GM19452 (cell line): ENCODE measurements around the gene COX7B2.

ENCODE experiments used
- ATAC-seq: cut with Tn5 transposase; IDR thresholded peaks from one replicate; pipeline ENCODE4 v1.9.1; 2021; ENCODE audit not compliant: unreplicated experiment

COX7B2 gene, protein sequence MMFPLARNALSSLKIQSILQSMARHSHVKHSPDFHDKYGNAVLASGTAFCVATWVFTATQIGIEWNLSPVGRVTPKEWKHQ

DNA sequence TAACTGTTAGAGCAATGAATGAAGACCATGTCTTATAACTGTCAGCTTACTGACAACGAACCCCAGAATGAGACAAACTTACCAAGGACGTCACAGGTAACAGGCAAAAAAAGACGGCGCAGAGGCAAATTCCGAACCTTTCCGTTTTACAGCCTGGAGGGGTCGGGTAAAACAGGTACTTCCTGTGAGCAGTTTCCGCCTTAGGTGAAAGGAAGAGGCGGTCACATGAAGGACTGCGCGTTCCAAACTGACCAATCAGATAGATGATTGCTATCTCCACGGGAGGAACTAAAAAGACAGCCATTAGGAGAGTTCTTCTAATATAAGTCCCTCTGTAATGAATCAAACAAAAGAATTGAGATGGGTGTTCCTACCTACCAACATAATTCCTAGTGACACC lies at the start of gene COX7B2:
Gene COX7B2, minus strand, starts transcription at position 168 of the 400 bp plus-strand sequence. CDS start 174,053 bp downstream, outside the sequence.
- no peak for ATAC-seq

DNA sequence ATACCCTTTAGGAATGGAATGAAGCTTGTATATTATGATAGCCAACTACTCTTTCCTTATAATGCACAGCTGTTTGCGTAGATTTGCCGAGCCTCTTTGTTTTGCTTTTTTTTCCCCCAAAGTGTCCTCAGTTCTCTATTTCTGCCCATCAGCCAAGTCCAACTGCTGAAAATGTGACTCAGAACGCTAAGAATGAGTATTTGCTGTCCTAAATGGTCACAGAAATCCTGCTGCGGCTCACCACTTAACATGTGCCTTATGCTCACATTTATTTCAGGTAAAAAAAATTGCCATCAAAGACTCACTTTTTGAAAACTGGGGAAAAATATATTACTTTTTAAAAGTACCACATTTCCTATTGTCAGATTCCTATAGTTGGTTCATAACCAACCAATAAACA lies 47.4 kb upstream of the COX7B2 start:
- ATAC-seq: no peak

DNA sequence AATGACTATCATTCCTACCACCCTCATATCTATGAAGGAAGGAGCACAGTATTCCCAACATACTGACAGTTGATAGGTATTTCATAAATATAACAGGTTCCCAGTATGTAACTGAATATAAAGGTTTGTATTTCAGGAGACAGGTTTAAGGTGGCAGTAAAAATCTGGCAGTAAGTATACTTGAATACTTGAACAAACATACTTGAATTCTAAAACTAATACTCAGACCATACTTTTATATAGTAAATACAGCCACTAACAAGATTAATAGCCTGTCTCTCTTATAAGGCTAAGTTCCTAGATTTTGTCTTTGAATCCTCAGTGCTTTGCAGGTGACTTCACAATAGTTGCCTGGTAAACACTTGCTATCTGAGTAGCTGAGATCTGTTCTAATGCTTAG lies 46.6 kb upstream of the COX7B2 start:
- ATAC-seq: no peak

DNA sequence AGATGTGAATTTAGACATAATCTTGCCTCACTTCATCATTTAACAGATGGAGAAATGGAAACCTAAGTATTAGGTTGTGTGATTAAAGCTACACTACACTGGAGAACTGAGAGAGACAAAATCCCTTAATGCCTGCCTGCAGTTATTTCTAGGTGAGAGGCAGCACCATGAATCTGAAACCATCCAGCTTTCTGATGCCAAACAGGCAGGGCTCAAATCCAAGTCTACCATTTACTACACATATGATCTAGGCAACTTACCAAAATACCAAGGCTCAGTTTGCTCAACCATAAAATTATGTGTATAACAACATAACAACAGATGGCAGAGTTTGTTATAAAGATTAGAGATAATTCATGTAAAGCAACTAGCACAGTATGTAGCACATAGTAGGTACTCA lies 45.6 kb upstream of the COX7B2 start:
- no peak for ATAC-seq

DNA sequence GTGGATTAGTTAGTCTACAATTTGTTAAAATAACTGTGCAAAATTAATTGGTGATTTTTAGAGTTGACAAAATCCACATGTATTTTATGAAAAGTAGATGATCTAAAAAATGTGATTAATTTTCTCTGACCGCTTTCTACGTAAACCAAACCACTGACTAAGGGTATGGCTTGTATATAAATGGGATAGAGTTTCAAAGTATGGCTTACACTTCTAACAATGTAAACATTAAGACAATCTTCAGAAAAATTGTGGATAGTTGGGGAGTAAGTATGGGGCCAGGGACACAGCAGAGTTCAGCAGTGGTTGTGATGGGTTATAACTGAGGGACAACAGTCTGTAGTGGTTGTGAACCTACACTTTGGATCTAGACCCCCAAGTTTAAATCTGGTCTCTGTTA lies 44.5 kb upstream of the COX7B2 start:
- ATAC-seq: no peak

DNA sequence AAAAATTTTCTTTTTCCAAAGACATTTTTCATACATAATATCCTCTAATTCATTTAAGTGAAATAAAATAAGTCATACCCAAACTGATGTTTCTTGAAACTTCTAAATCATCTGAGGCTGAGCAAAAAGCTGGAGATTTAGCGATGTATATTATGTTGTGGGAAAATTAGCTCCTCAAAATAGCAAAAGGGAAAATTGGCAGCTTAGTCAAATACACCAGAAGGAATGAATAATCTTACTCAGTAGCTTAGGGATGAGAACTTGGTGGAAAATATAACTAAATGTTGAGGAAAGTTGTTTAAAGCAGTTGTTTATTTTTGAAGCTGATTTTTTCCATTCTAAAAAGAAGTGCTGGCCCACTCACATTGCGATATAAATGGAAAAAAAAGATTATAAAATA lies 43.4 kb upstream of the COX7B2 start:
- no peak for ATAC-seq

DNA sequence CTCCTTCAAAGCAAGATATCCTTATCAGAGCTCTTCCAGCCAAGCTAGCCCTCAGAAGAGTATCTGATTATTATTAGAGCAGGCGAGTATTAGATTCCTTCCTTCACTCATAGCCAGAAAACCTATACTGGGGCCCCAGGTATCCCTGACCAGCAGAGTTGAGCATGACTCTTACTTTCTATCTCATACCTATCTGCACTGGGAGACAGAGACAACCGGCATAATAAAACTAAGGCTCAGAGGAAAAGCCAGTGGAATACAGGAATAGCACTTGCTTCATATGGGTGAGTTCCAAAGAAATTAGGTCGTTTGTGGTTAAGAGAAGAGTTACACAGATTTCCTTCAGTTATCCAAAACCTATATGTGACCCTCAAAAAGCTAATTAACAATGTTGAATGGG lies 41.8 kb upstream of the COX7B2 start:
- ATAC-seq: no peak

DNA sequence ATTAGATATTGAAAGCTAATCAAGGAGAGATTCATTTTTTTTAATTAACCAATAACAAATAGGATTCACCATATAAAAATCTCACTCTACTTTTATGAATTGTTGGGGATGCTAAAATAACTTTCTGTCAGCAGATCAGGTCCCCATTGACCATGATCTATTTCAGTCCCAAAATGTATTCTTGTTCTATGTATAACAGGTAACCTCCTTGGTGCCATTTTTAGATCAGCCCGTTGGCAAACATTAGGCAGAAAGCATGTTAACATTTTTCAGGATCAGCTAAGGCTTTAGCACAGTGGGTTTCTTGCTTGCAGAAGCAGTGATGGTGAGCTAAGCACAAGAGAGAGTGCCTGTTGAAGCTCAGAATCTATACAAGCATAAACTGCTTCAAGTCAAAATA lies 40.8 kb upstream of the COX7B2 start:
- no peak for ATAC-seq

DNA sequence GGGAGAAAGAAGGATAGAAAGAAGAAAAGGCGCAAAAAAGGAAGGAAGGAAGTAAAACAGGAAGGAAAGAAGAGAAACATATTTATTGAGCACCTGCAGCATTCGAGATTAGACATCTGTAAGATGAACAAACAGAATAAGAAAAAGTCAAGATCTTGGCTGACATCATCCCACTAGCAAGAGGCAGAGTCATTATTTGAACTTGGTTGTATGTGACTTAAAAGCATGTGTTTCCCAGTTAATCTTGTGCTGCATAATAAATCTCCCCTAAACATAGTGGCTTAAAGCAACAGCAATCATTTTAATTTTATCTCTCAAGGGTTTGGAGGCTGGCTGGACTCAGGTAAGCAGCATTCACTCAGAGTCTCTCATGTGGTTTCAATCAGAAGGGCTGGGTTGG lies 38.5 kb upstream of the COX7B2 start:
- ATAC-seq: no peak

DNA sequence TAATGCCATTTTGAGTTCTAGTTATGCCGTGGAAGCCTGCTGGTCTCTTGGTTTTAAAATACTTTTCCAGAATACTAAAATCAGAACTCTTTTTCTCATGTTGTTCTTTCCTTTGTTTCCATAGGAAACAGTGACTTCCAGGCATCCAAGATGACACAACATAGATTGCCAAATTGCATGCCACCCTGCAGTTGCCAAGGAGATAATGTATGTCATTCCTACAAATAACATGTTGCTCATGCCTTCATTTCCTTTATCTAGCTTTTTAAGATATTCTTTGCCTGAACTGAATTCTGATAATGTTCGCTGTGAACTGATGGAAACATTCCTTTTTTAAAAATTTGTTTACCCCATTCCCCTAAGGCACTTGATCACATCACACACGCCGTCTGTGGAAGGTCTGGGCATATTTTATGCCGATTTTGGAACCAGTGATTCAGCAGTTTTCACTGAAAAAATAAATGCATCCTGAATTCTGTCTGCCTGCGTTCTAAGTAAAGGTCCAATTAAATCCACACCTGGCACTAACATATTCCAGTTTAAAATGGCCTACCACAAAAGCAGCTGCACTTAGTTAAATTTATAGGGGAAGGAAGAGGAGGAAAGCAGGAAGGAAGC lies 38.0 kb upstream of the COX7B2 start:
- ATAC-seq: no peak

DNA sequence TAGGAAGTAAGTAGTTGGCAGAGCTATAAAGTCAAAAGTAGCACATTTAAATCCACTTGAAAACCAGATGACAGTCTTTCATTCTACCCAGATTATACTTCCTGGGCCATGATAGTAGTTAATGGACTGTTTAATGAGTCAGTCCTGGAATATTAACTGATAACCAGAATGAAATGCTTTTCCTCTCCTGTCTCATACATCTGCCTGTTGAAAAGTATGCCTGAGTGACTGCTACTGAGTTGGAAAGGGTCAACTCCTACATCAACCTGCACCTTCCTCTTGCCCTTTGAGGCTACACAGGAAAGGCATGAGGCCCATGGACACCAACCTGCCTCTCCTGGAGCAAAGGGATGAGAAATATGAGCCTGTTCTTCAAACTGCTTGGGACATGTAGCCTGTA lies 36.0 kb upstream of the COX7B2 start:
- no peak for ATAC-seq

DNA sequence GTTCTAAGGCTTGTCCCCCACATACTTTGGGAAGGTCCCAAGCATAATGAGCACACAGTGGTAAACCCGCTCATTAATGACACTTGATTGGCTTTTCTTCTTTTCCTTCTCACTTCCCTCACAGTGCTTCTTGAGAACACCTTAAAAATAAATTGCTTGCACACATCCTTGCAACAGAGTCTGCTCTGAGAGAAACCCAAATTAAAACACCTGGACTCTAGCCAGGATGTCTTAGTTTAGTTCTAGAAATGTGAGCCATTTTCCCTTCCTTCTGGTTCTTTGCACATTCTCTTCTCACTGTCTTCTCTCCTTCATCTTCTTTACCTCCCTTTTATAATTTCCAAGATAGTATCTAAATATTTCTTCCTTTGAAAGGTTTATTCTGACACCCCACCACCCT lies 35.3 kb upstream of the COX7B2 start:
- no peak for ATAC-seq

DNA sequence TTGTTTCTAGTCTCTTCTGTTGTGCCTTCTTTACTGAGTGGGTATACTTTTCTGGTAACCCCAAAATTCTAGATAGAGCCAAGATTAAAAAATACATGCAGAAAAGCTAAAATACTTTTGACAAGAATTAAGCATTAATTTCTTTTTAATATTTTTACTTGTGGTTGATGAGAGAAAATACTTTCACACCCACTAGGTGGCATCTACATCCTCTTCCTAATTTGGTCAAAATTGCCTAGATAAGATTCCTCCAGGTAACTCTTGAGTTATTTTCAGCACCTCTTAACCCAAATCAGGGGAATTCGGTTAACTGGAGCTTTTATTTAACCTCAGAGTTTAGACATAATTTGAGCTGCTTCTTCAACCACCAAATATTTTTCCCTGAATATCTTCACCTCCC lies 28.4 kb upstream of the COX7B2 start:
- ATAC-seq: no peak

DNA sequence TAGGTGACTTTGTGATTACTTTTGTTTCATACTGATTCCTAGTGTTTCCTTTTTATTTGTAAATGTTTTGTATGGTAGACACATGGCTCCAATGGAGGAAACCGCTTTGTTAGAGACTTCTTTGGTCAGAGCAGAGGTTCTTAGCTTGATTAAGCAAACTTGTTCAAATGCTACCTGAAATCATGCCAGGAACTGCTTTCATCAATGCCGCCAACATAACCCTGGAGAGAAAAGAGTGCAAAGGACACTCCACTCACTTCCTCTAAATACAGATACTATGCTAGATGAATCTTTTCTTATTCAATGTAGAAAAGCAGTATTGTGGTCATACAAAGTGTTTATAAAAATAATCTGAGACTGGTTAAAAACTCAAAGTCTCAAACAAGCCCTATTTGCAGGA lies 25.7 kb upstream of the COX7B2 start:
- no peak for ATAC-seq

DNA sequence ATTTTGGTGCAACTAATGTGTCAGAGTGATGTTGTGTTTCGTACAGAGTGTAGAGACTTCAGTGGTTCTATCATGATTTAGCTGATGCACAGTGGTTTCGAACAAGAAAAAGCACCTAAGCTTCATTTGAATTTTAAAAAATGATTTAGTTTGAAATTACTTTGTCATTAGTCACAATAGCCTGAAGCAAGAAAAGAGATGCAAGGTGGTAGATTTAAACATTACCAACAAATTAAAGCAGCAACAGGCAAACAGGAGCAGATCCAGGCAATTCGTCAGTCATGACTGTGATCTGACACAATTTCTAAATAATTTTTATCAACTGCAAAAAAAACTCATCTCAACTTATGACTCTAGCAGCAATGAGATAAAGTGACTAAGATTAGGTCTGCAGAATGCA lies 24.6 kb upstream of the COX7B2 start:
- ATAC-seq: no peak

DNA sequence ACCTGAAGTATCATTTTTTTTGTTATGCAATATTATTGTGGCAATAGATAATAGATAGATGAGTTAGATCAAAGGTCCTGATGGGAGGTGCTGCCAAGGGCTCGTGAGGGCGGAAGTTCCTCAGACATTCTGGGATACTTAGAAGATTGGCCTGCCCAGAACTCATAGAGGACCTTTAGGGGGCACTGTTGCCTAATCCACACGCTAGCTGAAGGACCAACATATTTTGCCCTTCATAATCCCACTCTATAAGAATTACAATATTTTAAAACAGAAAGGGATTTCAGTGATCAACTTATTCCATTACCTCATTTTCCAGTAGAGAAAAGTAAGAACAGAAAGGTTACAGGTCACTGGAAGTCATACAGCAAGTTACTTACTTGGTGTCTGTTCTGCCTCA lies 22.9 kb upstream of the COX7B2 start:
- ATAC-seq: peak; percentile 77

DNA sequence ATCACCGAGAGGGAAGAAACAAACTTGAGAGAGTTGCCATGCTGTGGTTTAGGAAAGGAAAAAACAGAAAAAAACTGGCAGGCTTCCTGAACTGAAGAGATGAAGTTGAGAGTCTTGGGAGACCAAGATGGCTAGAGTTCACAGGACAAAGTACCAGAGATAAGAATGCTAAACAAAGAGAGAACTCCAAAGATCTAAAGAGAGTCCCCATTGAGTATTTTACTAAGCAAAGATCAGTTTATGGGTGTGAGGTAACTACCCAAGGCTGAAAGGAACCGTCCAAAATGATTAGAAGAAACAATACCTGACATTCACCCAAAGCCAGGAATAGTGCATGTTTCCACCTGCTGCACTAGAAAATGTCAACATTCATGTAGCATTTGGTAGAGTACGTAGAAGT lies 21.8 kb upstream of the COX7B2 start:
- no peak for ATAC-seq

DNA sequence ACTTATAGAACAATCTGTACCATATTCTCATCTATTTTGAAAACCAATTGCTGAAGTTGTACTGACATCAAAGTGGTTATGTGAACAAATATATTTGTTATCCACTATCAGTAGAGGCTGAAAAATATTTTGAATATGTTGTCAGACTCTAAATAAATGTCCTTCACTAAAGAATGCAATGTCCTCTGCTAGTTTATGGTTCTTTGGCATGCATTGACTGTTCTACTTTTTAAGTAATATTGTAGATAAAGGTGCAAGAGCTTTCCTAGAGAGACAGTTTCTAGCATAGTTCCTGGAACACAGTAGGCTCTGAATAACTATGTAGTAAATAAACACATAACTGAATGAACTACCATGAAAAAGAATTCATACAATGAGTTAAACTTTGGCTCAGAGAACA lies 18.2 kb upstream of the COX7B2 start:
- no peak for ATAC-seq

DNA sequence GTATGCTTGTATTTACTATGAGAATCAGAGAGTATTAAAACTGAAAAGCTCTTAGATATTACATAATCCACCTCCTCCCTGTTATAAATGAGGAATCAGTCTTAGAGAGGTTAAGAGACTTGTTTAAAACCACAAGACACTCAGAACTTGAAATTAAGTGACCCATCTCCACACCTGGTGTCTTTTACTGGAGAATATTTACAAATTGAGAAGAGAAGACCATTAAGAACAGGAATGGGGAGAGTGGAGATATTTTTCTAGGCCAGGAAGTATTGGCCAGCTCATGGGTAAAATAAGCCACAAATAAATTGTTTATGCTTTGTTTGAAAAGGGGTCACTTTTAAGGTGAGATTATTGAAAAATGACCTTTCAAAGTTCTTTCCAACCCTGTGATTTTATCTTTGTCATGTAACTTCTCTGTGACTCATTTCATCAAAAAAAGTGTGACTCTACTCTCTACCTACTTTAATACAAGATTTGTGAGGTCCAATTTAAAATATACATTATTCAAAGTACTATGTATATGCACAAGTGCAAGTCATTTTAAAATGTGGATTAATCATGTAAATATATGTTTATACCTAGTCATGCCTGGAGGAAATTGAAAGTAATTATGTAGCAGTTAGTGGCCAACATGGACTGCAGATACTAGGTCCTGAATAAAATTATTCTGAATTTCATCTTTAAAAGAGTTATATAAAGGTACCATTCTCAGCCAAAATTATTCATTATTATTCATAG lies 15.9 kb upstream of the COX7B2 start:
- no peak for ATAC-seq

DNA sequence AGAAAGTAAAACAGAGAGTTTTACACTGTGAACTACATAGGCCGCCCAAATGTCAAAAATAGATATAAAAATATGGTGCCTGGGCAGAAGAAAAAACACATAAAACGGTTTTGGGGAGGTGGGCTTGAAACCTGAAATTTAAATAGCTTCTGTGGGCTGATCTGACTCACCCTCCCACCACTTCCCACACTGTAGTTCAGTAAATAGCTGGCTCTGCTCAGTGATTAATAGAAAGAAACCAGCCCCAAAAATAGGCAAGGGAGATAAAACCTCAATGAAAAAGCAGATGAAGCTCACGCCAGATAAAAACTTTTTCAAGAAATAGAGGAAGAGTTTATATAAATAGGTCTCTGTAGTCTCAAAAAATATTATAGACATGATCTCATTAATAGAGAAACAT lies 13.2 kb upstream of the COX7B2 start:
- no peak for ATAC-seq

DNA sequence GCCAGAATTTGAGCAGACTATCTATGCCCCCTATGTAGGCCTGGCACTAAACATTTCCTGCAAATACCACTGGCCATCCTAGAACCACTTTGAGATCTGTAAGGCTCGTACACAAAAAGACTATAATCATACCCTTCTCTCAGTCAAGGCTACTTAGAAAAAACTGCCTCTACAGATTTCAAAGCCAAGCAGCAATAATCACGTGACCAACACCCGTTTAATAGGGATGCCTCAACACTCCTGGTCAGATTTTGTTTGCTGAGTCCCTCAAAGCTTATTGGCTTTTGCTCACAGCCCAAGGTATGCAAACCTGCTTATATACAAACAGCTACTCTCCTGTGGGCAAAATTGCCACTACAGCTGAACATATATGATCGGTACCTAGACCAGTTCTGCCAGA lies 897 bp downstream of the COX7B2 start:
- ATAC-seq: no peak

DNA sequence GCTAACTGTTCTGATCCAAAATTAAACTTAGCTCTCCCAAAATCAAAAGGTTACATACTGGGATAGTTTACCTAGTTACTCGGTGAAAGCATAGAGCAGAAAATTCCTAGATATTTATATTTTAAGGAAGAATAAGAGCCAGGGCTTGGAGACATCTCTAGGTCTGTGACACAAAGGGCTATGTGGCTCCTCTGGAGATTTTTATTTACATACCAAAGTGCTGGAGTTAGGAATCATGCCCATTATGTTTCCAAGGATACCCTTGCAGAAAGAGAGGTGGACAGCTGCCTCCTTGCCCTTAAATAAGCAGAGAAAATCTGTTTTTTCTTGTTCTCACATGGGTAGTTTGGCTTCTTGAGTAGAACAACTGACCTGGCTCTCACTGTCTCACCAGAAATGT lies 9.0 kb downstream of the COX7B2 start:
- ATAC-seq: no peak

DNA sequence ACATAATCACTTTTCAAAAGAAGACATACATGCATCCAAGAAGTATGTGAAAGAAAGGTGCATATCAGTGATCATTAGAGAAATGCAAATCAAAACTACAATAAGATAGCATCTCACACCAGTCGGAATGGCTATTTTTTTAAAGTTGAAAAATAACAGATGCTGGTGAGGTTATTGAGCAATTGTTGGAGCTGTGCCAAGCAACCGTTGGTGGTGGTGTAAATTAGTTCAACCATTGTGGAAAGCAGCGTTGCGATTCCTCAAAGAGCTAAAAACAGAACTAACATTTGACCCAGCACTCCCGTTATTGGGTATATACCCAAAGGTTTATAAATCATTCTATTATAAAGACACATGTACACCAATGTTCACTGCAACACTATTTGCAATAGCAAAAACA lies 14.2 kb downstream of the COX7B2 start:
- no peak for ATAC-seq
